ENCODE results near the gene MMP28.

MMP28 gene

DNA sequence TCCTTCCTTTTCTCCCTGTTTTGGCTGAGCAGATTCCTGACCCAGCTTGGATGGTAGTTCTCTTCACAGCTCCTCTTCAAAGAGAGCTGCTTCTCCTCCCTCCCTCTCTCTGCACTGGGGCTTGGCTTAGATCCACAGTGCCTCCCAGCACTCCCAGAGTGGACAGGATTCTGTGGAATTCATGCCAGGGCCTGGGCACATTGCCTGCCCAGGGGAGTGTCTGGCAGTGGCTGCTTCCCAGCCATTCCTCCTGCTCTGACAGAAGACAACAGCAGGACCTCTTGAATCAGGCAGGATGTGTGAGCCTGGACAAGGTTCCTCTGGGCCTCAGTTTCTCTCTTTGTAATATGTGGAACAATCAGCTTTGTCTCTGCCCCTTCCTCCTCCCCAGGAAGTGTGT lies 4.5 kb upstream of the MMP28 start:
- in situ Hi-C loops (cut with MboI; ENCODE audit: low sequenced_read_pairs): no loop called here

DNA sequence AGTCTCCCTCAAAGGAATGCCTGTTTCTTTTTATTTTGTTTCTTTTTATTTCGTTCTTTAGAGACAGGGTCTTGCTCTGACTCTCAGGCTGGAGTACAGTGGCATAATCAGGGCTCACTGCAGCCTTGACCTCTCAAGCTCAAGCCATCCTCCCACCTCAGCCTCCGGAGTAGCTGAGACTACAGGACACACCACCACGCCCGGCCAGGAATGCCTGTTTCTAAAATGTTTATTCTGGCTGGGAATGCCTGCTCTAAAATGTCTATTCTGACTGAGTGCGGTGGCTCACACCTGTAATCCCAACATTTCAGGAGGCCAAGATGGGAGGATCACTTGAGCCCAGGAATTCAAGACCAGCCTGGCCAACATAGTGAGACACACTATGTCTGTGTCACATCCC lies 2.5 kb upstream of the MMP28 start:
- in situ Hi-C loops (cut with MboI; ENCODE audit: low sequenced_read_pairs): no loop called here

DNA sequence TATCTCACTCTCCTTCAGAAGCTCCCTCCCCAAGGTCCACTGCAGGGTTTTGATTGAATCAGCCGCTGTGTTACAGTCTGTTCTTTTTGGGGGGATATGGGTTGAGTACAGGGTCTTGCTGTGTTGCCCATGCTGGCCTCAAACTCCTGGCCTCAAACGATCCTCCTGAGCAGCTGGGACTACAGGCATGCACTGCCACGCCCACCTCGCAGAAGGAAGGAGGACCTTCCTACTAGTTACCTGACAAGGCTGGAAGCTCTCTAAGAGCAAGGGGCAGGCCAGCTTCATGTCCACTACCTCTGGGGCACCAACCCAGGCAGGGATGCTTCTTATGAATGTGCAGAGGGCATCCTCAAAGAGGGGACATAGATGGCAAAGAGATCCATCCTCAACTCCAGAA lies 1.9 kb upstream of the MMP28 start:
- in situ Hi-C loops (cut with MboI; ENCODE audit: low sequenced_read_pairs): no loop called here

DNA sequence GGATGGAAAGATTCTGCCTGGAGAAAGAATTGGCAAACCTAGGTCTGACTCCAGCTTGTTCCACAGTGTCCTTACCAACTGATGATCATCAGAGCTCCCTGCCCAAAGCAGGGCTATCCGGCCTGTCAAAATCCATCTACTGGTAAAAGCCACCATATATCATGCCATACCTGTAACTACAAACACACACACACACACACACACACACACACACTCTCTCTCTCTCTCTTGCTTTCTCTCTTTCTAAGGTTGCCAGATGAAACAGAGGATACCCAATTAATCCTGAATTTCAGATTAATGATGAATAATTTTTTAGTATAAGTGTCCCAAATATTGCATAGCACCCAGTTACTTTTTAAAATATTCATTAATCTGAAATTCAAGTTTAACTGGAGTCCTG lies 1.5 kb upstream of the MMP28 start:
- in situ Hi-C loops (cut with MboI; ENCODE audit: low sequenced_read_pairs): no loop called here

DNA sequence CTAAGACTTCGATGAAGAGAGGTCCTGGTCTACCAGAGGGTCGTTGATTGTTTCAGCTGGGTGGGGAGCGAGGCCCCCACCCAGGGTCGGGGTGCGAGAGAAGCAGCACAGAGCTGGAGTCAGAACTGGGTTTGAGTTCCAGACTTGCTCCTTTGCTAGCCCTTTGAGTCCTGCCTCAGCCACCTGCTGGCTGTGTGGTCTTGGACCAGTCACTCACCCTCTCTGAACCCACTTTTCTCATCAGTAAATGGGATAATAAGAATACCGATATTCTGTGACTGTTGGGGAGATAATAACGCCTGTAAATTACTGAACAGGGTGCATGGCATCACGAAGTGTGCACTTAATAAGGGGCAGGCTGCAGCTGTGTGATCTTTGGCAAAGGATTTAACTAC lies 427 bp upstream of the MMP28 start:
- in situ Hi-C loops (cut with MboI; ENCODE audit: low sequenced_read_pairs): no loop called here

DNA sequence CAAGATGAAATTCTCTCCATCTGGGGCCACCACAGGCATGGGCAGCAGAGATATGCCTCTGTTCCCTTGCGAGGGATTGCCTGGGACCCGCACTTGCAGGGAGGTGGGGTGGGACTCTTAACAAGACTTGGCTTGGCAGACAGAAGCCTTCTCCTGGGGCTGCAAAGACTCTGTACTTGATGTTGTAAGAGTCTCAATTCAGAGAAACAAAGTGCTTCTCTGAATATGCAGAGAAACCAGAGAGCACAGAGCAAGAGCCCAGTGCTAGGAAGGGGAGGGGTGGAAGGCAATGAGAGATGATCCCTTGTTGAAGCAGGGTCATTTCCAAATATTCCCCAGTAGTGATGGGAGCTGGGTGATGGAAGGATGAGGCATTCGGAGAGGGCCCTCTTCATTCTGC lies 2.2 kb downstream of the MMP28 start:
- in situ Hi-C loops (cut with MboI; ENCODE audit: low sequenced_read_pairs): no loop called here

DNA sequence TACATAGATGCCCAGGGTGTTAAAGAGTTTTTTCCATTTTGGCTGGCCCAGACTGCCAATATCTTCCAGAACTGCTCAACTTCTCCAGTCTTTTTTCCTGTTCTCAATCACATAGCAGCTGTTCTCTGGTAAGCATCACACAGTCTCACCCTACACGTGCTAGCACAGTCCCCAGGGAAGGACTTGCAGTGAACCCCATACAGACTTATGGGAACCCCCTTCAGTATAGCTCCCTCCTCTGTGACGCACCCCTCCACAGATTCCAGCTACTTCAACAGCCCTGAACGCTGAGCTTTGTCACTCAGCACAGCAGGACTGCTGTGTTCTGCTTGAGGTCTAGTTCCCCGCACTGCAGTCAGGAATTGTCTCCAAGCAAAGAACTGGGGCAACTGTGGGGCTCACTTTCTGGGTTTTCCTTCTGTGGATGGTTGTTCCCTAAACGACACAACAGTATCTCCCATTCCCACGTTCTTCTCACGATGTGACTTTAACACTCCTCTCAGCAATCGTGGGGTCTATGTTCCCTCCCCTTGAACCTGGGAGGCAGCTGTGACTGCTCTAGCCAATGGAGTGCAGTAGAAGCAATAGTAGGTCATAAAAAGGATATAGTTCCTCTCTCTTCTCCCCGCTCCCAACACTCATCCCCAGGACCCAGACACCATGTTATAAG lies 3.6 kb downstream of the MMP28 start:
- in situ Hi-C loops (cut with MboI; ENCODE audit: low sequenced_read_pairs): no loop called here

DNA sequence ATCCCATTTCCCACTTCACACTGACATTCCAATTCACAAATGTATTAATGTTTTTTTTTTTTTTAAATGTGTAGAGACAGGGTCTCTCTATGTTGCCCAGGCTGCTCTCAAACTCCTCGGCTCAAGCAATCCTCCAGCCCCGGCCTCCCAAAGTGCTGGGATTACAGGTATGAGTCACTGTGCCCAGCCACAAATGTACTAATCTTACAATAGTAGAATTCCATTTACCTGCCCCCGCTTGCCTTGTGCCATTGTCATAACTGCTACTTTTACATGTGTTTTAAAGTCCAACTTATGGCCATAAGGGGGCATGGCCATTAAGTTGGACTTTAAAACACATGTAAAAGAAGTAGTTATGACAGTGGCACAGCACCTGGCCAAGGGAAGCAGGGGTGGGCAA lies 4.6 kb downstream of the MMP28 start:
- in situ Hi-C loops (cut with MboI; ENCODE audit: low sequenced_read_pairs): no loop called here

DNA sequence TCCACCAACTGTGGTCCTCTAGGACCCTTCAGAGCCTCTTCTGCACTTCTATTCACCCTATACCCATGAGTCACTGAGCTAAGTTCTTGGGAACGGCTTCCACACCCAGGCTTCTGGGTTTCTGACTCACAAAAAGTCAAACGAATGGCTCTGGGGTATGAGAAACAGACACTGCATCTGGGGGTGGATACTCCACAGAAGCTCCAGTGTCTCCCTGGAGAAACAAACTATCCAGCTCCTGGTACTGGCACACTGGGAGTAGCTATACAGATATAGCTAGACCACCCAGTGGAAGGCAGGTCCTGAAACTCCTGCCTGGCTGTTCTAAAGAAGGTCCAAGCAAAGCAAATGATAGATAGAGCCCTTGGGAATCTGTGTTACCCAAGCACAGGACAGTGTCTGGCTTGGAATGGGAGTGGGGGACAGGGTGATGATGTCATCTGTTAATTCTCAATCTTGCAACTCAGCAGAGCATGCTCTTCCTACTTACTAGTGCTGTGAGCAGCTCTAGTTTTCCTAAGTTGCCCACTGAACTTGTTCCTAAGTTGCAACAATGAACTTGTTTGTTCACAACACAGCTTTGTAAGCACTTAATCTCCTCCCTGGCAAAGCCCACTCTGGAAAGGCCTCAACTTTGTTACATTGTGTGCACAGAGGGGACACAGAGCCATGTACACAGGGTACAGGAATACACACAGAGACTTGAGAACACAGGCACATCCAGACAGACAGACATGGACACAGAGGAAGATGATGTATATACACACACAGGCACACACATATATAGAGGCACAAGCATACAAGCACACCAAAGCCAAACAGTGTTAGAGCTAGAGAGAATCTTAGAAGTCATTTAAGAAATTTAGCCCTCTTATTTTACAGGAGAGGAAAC lies 6.7 kb downstream of the MMP28 start:
- in situ Hi-C loops (cut with MboI; ENCODE audit: low sequenced_read_pairs): no loop called here

DNA sequence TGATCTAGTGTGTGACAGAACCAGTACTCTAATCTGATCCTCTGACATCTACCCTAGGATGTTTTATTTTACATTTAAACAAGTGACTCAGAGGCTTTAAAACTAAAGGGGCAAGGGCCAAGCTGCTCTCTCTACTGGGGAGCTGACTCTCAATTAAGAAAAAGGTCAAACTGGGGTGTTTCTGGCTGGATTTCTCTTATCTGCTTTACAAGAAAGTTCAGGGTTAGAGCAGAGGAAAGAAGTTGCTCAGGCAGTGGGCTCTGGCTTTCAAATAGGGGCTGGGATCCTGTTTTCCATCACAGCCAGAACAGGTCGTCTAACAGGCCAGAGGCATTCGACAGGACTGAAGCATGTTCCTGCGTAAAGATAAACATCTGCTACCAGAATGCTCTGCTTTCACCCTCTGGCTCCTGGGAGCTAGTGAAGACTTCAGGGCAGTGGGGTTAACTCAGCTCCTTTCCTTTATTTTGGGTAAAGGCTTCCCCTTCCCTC lies 8.5 kb downstream of the MMP28 start:
- in situ Hi-C loops (cut with MboI; ENCODE audit: low sequenced_read_pairs): no loop called here

DNA sequence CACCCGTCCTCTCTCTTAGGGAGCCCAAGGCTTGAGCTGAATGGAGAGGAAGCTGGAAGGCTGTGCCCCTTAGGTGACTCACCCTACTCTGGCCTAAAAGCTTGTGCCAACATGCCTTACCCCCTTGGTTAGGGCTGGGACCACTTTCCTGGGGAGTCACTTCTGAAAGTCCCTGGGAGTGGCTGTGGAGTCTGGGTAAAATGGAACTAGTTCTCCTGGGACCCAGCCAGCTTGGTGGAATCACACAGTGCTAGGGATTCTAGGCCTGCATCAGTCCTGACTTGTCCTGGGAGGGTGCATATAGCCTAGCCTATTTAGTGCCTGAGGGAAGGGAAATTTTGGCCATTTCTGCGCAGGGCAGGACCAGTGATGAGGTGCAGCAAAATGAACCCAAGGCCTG lies 10.5 kb downstream of the MMP28 start:
- in situ Hi-C loops (cut with MboI; ENCODE audit: low sequenced_read_pairs): no loop called here

DNA sequence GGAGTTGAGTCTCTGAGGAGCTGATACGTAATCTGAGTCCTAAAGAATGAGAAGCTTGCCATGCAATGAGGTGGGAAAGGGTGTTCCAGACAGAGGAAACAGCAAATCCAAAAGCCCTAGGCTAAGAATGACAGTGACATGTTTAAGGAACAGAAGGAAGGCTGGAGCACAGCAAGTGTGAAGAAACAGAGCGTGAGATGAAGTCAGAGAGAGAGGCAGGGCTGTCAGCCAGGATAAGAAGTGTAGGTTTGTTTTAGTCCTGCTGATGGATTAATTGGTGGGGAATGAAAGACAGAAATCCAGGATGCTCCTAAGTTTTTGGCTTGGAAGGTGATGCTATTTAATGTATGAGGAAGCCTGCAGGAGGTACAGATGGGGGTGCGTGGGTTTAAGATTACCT lies 14.5 kb downstream of the MMP28 start:
- in situ Hi-C loops (cut with MboI; ENCODE audit: low sequenced_read_pairs): no loop called here

DNA sequence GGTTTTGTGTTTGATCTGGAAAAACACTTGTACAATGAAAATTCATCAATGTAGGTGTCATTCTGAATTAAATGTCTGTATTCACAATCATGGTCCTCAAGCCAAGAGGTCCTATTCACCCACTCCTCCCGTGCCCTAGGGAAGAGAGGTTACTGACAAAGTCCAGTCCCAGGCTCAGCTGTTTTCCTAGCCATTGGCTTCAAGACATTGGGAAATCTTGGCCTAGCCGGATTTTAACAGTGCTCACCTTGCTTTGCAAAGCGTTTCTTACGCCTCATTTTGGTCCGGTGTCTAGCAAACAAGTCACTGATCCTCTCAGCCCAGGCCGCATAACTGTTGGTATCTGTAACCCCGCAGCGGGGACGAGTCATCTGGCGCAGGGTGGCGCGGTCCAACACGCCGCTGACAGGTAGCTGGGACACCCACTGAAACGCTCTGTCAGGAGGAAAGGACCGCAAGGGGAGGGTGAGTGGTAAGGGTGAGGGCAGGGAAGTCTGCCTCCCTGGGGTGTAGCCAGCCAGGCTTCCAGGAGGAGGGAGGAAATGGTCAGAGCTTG lies 16.7 kb downstream of the MMP28 start:
- in situ Hi-C loops (cut with MboI; ENCODE audit: low sequenced_read_pairs): no loop called here

DNA sequence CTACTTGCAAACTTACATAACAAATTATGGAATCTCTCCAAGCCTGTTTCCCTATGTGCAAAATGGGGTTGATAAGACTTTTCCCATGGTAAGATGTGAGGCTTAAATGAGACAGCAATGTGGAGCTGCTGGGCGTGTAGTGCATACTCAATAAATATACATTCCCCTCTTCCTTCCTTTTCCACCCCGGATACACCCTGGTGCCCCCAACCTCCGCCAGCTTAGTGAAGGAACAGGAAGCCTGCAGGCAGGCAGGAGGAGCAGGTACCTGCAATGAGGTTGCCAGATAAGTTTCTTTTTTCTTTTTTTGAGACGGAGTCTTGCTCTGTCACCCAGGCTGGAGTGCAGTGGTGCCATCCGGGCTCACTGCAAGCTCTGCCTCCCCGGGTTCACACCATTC lies 19.9 kb downstream of the MMP28 start:
- in situ Hi-C loops (cut with MboI; ENCODE audit: low sequenced_read_pairs): no loop called here

DNA sequence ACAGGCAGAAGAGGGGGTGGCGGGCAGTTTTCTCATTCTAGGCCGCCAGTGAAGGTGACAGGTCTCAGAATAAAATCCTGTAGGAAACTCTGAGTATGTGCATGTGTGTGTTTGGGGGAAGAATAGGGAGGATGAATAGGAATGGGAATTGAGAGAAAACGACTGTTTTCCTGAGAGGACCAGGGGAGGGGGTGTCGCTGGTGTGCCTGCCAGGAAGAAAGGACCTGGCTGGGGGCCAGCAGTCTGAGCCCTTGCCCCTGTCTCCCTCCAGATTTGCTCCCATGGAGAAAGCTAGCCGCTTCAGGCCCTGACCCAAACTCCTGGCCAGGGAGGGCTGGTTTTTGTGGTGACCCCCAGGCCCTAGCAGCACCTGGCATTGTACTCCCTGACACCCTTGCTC lies 20.4 kb downstream of the MMP28 start:
- in situ Hi-C loops (cut with MboI; ENCODE audit: low sequenced_read_pairs): no loop called here

DNA sequence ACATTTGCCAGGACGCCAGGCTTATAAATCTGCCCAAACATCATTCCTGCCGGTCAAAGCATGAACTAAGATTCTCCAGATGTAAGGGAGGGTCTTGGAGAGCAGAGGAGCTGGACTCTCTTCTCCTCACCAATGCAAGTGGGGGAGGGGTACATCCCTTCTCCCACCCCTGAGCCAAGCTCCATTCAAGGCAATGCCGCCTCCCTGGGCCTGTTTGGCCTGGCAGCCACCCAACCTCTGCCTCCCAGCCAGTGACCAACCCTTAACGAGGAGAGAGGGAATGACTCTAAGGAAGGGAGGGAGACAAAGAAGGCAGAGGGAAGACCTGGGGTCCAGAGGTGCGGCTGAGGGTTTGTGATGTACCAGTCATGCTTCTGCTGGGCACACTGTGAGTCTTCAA lies 20.9 kb downstream of the MMP28 start:
- in situ Hi-C loops (cut with MboI; ENCODE audit: low sequenced_read_pairs): no loop called here

DNA sequence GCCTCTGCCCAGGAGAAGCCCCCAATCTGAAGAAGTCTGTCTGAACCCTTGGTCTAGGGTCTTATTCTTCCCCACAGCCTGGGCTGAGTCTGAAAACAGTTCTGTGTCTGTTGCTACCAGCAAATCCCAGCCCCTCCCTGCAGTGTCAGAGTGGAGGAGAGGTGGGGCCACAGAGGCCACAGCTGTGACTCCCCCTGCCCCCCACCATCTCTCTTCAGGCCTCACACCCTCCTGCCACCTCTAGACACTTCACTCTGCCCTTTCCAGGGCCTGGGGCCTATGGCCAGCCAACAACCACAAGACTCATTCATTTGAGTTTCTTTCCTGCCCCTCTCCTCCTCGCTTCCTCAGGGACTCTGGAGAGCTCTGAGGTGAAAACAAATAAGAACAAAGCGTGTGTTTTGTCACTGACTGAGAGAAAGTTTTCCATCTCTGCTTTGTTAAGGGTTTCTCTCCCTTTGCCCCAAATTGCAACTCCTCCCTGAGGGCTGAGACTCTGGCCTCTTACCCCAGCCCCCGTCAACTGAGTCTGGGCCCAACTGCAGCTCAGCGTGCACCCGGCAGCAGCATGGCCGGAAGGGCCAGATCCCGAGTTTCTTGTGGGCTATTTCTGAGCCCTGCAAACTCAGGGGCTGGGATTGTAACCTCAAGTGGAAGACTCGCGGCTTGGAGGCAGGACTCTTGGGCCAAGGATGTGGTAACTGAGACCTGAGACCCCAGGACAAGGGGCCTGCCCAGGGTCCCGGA lies 21.6 kb downstream of the MMP28 start:
- in situ Hi-C loops (cut with MboI; ENCODE audit: low sequenced_read_pairs): no loop called here

DNA sequence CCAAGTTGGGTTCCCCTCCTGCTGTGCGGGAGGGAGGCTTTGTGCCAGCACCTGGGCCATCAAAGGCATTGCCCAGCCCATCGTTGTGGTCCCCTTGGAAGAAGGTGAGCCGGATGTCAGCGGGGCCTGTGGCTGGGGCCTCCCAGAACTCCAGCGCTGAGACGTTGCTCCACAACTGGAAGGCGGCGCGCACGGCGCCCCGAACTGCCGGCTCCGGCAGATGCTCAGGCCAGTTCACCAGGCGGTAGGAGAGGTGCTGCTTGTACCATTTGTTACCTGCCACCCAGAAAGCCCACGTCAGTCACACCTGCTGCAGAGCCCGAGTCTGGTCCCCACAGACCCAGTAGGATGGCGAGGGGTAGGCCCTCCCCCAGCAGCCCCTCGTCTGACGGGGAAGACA lies 22.3 kb downstream of the MMP28 start:
- in situ Hi-C loops (cut with MboI; ENCODE audit: low sequenced_read_pairs): no loop called here

DNA sequence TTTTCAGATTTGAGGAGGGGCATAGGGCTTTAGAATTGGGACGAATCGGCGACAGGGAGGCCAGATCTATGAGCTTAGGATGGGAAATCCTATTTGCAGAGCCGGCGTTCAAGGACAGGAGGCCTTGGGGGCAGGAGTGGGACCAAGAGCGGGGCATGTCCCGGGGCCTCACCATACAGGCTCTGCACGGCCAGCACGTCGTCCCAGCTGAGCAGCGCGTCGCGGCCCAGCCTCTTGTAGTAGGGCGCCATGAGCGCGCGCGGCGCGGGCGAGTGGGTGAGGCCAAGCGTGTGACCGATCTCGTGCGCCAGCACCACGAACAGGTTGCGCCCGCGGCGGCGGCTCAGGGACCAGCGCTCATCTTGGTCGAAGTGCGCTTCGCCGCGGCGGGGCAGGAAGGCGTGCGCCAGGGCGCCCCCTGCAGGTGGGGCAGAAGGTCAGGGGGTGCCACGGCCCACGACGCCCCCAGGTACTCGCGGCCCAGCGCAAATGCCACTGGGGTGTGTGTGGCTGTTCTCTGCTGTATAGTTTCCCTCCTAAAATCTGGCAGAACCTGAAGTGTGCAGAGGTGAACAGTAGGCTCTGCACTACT lies 25.4 kb downstream of the MMP28 start:
- in situ Hi-C loops (cut with MboI; ENCODE audit: low sequenced_read_pairs): no loop called here

DNA sequence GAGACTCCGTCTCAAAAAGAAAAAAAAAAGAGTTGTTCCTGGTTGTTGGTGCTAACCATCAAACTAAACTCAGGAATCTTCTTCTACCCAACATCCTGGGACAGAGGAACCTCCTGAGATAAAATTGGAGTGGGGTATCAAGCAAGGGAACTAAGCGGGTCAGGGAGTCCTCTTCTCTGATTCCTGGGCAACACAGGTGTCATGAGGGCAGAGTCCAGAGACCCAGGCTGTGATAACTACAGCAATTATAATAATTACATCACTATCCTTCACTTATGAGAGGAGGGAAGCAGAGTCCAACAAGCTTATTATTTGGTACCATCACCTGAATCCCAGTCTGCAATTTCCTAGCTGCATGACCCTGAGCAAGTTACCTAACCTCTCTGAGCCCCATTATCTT lies 26.6 kb downstream of the MMP28 start:
- in situ Hi-C loops (cut with MboI; ENCODE audit: low sequenced_read_pairs): no loop called here

DNA sequence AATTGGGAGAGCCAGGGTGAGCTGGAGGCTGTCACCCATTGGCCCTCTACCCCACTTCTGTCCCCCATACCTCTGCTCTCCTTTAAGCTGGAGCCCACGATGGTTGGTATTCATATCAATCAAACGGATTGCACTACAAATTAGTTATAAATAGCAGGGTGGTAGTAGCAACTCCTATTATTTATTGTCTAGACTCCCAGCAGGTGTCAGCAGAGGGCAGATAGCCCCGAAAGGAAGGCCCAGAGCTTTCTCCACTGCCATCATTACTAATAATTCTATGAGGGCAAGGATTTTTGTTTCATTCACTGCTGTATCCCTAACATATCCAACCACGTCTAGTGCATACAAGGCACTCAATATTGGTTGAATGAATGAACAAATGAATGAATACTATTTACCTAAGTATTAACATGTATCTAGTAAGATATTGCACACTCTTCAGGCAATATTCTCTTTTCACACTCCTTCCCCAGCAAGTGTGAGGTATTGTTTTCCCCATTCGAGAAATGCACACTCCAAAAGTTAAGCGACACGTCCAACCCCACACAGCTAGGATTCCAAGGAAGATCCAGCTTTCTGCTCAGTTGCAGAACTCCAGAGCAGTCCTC lies 28.4 kb downstream of the MMP28 start:
- in situ Hi-C loops (cut with MboI; ENCODE audit: low sequenced_read_pairs): no loop called here

Data from HL-60/S4 treated with phorbol 12-myristate 13-acetate at 8.2 ng/mL for 4 days and 3 days (cell line).